ENCODE measurements around the gene MNX1.

MNX1 gene

DNA sequence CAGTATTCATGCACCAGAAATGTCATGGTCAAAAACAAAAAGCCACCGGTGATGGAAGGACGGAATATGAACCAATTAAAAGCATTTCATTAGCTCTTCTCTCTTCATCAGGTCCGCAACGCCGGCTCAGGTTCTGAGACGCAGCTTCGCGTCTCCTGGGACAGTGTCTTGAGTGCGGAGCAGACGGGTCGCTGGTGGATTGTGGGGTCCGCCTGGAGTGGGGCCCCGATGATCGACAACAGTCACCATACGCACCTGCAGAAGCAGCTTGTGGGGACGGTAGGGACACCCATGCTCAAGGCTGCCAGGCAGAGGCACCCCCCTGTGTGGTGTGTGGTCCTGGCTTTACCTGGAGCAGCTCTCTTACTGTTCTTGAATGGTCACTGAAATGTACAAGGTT, 47.6 kb downstream of the MNX1 start:
- CTCF ChIA-PET: no interaction called here
- TF ChIP-seq ZNF384 (IDR thresholded peaks at IDR 0.05) (no peak), FOXM1 (IDR thresholded peaks at IDR 0.05; ENCODE audit: borderline replicate concordance) (no peak), CTBP1 (IDR thresholded peaks at IDR 0.05; ENCODE audit: borderline replicate concordance) (no peak), NFRKB (IDR thresholded peaks at IDR 0.05) (no peak), ELF4 (IDR thresholded peaks at IDR 0.05) (no peak), FOXK2 (IDR thresholded peaks at IDR 0.05) (no peak), LEF1 (IDR thresholded peaks at IDR 0.05; ENCODE audit: borderline replicate concordance) (no peak)
- TF ChIP-seq, protein P1, sequence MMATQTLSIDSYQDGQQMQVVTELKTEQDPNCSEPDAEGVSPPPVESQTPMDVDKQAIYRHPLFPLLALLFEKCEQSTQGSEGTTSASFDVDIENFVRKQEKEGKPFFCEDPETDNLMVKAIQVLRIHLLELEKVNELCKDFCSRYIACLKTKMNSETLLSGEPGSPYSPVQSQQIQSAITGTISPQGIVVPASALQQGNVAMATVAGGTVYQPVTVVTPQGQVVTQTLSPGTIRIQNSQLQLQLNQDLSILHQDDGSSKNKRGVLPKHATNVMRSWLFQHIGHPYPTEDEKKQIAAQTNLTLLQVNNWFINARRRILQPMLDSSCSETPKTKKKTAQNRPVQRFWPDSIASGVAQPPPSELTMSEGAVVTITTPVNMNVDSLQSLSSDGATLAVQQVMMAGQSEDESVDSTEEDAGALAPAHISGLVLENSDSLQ (IDR thresholded peaks at IDR 0.05): no peak
- POLR2A ChIA-PET: interaction anchor here (1.9 kb wide), 1 partner anchor 13 kb away, joined by 5 read pairs; no protein-coding TSS in a partner anchor
- no peak for DNase-seq (ENCODE audit: extremely low spot score)

DNA sequence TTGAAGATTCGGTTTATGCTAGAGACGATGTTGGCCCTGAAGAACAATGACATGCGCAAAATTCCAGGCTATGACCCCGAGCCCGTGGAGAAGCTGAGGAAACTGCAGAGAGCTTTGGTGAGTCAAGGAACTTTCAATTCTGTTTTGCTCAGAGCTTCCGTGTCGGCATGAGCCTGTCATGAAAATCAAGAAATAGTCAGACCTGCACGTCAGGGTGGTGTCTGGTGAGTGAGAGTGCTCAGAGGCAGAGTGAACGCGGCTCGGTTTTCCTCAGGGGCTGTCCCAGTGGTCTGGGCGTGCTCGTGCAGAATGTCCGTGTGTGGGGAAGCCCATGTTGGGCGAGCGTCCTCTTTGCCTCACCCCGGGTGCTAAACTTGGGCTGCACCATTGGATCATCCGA, 48.3 kb downstream of the MNX1 start:
- ChIA-PET CTCF (no interaction called here), POLR2A (interaction anchor here (1.1 to 1.9 kb wide), 2 partner anchors 12 to 31 kb away, joined by 3 to 5 read pairs; no protein-coding TSS in a partner anchor)
- TF ChIP-seq NFRKB (IDR thresholded peaks at IDR 0.05): no peak
- TF ChIP-seq SUZ12 (IDR thresholded peaks at IDR 0.05): no peak
- TF ChIP-seq FOXA1 (IDR thresholded peaks at IDR 0.05): no peak
- TF ChIP-seq CTBP1 (IDR thresholded peaks at IDR 0.05; ENCODE audit: borderline replicate concordance): no peak
- no peak for TF ChIP-seq LEF1 (IDR thresholded peaks at IDR 0.05; ENCODE audit: borderline replicate concordance)
- TF ChIP-seq TARDBP (IDR thresholded peaks at IDR 0.05): no peak
- no peak for TF ChIP-seq FOXM1 (IDR thresholded peaks at IDR 0.05; ENCODE audit: borderline replicate concordance)
- no peak for TF ChIP-seq HDGF (IDR thresholded peaks at IDR 0.05; ENCODE audit: borderline replicate concordance)
- no peak for TF ChIP-seq FOXK2 (IDR thresholded peaks at IDR 0.05)
- no peak for TF ChIP-seq ZNF384 (IDR thresholded peaks at IDR 0.05)
- no peak for TF ChIP-seq ARNT (IDR thresholded peaks at IDR 0.05)
- TF ChIP-seq L3MBTL2 (conservative IDR thresholded peaks at IDR 0.05): no peak
- no peak for TF ChIP-seq SP1 (IDR thresholded peaks at IDR 0.05)
- TF ChIP-seq, protein P1 (IDR thresholded peaks at IDR 0.05): no peak
- TF ChIP-seq ELF4 (IDR thresholded peaks at IDR 0.05): no peak
- no peak for TF ChIP-seq BHLHE40 (IDR thresholded peaks at IDR 0.05; ENCODE audit: borderline replicate concordance)
- DNase-seq (ENCODE audit: extremely low spot score): no peak

- ChIA-PET CTCF (no interaction called here), POLR2A (interaction anchor here (1.4 kb wide), 1 partner anchor 63 kb away, joined by 4 read pairs; no protein-coding TSS in a partner anchor)
- TF ChIP-seq BHLHE40 (IDR thresholded peaks at IDR 0.05; ENCODE audit: borderline replicate concordance) (no peak), FOXA1 (IDR thresholded peaks at IDR 0.05) (no peak), TARDBP (IDR thresholded peaks at IDR 0.05) (no peak), SP1 (IDR thresholded peaks at IDR 0.05) (no peak), LEF1 (IDR thresholded peaks at IDR 0.05; ENCODE audit: borderline replicate concordance) (no peak), FOXM1 (IDR thresholded peaks at IDR 0.05; ENCODE audit: borderline replicate concordance) (no peak), ARNT (IDR thresholded peaks at IDR 0.05) (no peak), ELF4 (IDR thresholded peaks at IDR 0.05) (no peak), SUZ12 (IDR thresholded peaks at IDR 0.05) (no peak), NFRKB (IDR thresholded peaks at IDR 0.05) (no peak), CTBP1 (IDR thresholded peaks at IDR 0.05; ENCODE audit: borderline replicate concordance) (no peak), ZNF384 (IDR thresholded peaks at IDR 0.05) (no peak), HDGF (IDR thresholded peaks at IDR 0.05; ENCODE audit: borderline replicate concordance) (no peak)
- TF ChIP-seq, protein P1 (IDR thresholded peaks at IDR 0.05): no peak
- no peak for DNase-seq (ENCODE audit: extremely low spot score)
These were observed 53.7 kb downstream of the MNX1 start for GRCh38 chr7:156956727-156957126.

DNA sequence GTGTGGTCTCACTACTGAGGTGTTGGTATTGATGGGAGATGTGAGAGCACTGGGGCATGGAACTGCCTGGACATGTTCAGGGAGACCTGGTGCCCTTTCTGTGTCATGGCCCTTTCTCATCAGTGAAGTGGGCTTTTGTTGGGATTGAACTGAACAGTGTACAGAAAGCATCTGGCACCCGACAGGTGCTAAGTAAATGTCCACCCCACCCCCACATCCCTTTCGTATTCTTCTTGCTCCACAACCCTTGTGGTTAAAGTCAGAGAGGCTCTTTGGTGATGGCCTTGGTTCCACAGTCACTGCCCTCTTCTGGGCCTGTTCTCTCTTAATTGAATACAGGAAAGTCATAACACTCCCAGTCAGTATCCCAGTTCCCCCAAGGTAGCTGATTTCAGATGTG, 55.5 kb downstream of the MNX1 start:
- no peak for DNase-seq (ENCODE audit: extremely low spot score)
- CTCF ChIA-PET: no interaction called here
- TF ChIP-seq, protein P1 (IDR thresholded peaks at IDR 0.05): no peak
- TF ChIP-seq NFRKB (IDR thresholded peaks at IDR 0.05) (no peak), FOXK2 (IDR thresholded peaks at IDR 0.05) (no peak), LEF1 (IDR thresholded peaks at IDR 0.05; ENCODE audit: borderline replicate concordance) (no peak), ELF4 (IDR thresholded peaks at IDR 0.05) (no peak)
- POLR2A ChIA-PET: no interaction called here
